Activated CD4-positive, CD25-positive, alpha-beta regulatory T cell (primary cell): ENCODE data around the gene UBE2L3.
"Not testable (repeated sequence)": the region's sequence is repeated elsewhere in the genome, so short reads cannot be mapped to it uniquely, and the experiment has no call there.

Experiments used
- DNase-seq, 4 experiments: peaks; one replicate each; lab custom pipeline; 2025; lab: John Stamatoyannopoulos, UW

UBE2L3 gene

DNA sequence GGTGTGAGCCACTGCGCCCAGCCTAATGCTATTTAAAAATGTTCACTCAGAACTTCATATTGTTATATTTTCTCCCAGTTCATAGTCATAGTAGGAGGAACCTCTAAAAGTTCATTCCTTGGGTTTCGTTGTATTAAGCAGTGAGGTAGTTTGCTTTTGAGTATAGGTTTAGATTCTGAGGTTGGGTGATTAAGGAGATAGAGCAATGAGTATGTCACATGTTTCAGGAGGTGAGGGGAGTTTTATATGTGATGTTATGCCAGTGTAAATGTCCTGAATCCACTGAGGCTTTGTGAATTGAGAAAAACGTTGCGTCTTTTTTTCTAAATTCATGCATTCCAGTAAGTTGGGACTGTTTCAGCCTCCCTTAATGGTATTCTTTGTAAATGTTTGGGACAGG is 4.2 kb downstream of the UBE2L3 start:
- DNase-seq = no peak

DNA sequence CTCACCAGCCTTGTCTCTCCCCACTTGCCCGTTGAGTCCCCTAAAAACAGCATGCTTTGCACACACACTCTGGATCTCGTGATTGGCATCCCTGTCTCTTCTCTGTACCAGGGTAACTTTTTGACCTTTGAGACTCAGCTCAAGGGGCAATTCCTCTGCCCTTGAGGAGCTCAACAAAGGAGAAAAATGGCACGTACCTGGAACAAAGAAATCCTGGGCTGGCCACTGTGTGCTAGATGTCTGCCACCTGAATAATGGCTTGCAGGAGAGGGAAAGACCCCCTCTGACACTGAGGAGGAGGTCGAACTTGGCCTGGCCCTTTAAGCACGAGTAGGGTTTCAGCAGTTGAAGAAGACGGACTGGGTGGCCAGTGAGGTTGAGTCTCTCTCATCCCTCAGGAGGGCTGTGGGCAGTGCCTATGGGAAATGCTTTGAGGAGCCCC is 5.8 kb downstream of the UBE2L3 start:
- DNase-seq = no peak

DNA sequence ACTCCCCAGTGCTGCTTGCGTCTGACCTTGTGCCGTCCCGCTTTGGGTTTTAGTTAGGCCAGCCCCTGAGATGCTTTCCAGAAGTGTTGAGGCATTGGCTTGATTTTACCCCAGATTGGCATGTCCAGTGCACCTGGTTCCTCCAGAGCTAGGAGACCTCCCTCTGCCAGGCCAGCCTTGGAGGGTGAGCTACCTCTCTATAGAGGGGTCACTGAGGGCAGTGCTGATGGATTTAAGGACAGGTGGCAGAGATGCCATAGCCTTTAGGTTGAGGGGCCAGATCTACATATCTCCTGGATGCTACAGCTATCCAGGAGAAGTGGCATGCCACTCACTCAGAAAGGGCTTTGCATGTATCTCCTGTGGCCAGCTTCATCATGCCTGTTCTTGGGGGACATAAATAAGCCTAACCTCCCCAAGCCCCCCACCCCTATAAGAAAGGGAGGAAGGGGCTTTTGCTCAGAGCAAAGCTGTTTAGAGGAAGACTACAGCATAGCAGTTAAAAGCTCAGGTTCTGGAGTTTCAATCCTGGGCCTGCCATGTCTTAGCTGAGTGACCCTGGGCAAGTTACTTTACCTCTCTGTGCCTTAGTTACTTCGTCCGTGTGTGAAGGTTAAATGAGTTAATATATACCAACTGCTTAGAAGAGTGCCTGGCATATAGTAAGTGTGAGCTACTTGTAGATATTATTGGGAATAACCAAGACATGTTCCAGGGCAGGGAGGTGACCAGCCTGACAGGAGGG is 6.4 kb downstream of the UBE2L3 start:
- DNase-seq = no peak

DNA sequence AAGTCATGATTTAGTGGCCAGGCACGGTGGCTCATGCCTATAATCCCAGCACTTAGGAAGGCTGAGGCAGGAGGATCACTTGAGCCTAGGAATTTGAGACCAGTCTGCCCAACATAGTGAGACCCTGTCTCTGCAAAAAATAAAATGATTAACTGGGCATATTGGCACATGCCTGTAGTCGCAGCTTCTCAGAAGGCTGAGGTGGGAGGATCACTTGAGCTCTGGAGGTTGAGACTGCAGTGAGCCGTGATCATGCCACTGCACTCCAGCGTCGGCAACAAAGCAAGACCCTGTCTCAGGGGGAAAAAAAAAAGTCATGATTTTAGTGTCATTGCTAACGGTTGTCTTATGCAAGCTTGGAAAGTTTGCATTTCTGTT is 11.9 kb downstream of the UBE2L3 start:
- no peak for DNase-seq

DNA sequence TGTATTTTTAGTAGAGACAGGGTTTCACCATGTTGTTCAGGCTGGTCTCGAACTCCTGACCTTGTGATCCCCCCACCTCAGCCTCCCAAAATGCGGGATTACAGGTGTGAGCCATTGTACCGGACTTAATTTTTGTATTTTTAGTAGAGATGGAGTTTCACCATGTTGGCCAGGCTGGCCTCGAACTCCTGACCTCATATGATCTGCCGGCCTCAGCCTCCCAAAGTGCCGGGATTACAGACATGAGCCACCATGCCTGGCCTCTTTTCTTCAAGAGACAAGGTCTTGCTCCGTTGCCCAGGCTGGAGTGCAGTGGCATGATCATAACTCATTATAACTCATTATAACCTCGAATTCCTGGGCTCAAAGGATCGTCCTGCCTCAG is 13.1 kb downstream of the UBE2L3 start:
- not testable (repeated sequence) for DNase-seq

DNA sequence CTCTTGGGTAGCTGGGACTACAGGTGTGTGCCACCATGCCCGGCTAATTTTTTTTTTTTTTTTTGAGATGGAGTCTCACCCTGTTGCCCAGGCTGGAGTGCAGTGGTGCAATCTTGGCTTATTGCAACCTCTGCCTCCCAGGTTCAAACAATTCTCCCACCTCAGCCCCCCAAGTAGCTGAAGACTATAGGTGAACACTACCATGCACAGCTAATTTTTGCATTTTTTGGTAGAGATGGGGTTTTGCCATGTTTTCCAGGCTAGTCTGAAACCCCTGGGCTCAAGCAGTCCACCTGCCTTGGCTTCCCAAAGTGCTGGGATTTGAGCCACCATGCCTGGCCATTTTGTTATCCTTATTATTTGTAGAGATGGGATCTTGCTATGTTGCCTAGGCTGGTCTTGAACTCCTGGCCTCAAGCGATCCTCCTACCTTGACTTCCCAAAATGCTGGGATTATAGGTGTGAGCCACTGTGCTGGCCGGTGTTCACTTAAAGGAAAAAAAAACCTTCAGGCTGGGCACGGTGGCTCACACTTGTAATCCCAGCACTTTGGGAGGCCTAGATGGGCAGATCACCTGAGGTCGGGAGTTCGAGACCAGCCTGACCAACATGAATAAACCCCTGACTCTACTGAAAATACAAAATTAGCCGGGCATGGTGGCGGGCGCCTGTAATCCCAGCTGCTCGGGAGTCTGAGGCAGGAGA is 13.6 kb downstream of the UBE2L3 start:
- DNase-seq = not testable (repeated sequence)

DNA sequence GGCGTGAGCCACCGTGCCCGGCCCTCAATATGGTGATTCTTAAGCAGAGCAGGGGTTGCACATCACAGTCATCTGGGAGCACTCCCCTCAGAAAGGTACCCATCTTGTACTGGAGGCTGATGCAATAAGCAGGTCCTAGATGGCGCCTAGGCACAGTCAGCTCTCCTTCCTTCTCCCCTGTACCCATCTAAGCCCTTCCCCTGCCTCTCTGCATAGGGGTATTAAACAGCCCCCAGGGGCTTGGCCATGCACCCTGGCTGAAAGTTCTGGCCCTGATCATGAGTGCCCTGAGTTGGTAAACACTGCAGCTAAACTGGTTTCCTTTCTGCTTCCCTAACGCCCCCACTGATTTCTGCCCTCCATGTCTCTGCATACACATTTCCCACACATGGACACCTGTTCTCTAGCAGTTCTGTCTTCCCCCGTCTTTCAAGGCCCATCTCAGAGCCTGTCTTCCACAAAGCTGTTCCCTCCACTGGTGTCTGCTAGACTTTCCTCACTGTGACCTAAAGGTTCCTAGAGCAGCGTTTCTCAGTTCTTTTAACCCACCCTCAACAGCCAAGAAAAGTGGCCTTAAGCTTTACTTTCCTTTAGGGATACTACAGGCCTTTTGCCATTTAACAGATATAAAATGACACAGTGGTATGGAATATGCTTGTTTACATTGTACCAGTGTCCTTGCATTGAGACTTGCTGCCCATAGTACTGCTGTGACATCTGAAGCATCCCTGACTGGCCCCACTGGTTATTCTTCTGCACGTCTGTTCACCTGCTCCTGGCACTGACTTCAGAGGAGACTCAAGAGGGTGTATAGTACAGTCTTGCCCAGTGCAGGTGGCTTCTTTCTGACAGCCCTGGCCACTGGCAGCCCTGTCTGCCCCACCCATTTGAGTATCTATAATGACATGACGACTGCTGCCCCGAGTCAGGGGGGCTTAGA is 15.6 kb downstream of the UBE2L3 start:
- DNase-seq = no peak

DNA sequence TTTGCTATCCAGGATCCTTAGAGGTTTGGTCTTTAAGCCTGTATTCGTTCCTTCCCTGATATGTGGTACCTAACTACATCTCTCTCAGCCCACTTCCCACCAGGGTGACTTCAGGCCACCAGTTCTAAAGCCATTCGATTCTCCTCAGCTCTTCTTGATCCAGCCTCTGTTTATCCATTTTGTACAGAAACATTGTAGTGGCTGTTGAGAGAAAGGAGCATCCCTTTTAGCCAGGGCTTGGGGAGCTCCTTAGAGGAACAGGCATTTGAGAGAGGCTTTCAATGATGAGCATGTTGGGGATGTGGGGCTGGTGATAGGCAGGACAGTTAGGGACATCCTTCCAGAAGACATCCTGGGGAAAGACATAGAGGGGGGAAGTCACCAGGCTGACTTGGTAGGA is 17.9 kb downstream of the UBE2L3 start:
- no peak for DNase-seq

DNA sequence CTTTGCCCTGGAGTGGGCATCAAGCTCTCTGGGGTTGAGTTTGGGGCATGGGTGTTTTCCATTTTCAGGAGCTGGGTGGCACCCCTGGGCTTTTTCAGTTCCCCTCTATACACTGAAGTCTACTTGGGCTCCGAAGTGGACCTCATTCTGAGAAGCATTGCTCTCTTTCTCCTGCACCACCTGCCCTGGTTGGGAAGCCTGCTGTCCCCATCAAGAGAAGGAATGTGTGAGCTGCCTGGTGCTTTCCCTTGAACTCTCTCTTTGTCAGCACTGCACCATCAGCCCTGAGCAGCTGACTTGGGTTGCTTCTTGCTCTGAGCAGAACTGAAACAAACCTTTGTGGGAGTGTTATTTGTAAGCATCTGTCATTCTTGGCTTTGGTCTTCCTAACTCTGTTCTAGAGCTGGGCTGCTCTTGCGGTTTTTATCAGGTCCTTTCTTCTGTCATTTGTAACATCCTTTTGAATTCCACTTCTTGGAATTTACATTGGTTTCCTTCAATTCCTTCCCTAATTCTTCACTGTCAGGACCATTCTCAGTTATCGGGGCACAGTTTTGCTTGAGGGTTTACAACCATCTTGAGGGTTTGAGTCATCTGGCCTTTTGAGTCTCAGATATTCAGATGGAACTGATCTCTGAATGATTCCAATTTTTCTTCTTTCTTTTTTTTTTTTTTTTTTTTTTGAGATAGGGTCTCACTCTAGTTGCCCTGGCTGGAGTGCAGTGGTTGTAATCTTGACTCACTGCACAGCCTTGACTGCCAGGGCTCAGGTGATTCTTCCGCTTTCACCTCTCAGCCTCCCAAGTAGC is 20.5 kb downstream of the UBE2L3 start:
- no peak for DNase-seq

DNA sequence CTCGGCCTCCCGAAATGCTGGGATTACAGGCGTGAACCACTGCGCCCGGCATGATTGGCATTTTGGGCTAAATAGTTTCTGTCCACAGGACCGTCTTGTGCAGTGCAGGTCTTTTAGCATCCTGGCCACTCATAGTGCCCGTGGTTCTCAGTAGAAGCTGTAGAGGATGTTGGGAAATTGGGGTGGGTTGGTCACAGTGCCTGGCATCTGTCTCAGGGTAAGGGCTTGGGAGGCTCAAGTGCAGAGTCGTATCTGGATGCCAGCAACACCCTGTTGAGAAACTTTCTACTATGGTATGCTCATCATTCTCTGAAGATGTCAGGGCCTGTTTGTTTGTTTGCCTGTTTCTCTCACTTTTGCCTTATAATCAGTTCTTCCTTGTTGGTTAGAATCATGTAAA is 21.9 kb downstream of the UBE2L3 start:
- no peak for DNase-seq

DNA sequence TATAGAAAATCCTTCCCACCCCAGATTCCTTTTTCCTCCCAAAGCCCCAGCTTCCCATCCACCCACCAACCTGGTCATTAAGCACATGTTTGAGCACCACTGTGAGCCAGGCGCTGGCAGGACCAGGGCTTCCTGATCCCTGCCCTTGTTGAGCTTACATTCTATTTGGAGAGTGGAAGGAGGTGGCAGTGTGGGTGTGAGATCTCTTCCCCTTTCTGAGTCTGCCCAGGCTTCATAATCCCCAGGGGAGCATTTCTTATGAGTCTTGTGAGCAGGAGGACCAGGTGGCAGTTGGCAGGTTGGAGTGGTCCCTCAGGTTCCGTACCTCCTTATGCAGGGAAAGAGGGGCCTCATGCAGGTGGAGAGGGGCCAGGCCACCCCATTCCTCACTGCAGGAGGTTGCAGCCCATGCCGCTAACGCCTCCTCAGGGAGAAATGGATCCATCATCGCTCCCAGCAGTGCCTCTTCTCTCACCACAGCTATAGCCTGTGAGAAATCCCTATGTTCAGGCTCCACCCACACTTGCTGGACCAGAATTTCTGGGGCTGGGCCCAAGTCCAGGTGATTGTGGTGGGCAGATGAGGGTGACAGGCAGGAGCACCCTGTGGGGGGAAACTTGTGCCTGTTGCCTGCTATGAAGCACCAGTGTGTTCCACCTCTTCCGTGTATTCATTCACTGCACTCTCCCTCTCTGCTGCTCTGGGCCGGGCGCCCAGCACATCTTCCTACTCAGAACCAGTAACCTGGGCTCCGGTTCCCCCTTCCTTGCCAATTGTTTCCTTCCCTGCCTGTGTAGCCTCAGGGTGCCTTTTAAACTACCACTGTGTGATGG is 23.5 kb downstream of the UBE2L3 start:
- no peak for DNase-seq

DNA sequence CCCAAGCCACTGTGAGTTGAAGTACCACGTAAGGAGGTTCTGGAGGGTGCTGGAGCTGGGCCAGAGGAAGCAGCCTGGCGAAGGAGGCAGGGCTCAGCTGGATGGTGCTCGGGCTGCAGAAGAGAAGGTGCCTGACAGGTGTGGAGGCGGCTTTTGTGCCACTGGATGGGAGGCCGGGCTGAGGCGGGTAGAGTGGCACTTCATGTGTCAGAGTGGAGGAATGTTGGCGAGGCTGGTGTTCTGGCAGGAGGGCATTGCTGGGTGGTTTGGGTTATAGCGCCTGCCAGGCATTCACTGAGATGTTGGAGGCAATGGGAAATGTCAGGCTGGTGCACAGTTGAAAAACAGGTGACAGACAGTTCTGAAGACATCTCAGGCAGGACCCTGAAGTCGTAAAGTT is 24.2 kb downstream of the UBE2L3 start:
- no peak for DNase-seq

DNA sequence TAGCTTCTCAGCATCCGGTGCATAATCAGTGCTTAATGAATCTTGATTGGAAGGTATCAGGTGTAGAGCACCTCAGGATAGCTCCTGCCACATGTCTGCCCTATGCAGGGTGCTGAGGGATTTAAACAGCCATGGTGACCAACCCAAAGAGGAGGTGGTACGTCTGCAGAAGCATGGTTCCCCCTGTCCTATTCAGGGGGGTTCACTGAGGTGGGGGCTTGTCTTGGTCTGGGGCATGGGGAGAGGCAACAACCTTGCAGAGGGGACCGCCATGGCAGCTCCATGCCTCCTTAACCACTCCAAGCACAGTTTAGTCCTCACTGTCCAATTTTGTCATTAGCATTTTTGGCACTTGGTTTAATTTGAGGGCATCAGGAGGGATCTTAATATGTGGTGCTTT is 24.9 kb downstream of the UBE2L3 start:
- no peak for DNase-seq

DNA sequence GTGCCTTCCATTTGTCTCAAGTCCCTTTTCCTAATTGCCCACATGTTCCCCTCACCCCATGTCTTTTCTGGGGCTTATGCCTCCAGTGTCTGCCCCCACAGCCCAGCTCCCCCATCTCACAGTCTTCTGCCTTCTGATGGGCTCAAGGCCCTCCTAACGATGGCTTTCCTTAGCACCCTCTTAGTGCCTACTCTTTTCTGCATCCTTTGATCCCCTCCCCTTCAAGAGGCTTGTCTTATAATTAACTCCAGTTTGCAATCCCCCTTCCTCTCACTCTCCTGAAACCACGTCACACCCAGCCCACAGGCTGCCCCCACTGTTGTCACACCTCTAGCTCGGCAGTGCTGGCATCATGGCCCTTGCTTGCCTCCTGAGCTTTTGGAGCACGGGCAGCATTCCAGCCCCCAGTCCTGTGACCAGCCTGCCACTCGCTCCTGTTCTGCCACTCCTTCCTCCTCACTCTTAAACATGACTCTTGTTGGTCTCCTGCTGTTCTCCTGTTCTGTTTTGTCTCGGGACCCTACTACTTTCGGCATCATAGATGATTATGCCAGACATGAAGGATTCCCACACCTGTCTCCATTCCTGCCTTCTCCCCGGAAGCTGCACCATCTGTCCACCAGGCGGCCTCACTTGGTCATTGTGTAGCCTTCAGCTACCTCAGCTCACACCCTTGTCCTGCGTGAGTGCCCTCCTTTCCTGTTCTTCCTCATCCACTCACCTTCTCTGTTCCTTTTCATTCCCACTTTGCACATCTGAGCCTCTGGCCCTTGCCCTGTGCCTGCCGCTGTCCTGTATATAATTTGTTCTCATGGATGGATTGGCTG is 26.1 kb downstream of the UBE2L3 start:
- no peak for DNase-seq

DNA sequence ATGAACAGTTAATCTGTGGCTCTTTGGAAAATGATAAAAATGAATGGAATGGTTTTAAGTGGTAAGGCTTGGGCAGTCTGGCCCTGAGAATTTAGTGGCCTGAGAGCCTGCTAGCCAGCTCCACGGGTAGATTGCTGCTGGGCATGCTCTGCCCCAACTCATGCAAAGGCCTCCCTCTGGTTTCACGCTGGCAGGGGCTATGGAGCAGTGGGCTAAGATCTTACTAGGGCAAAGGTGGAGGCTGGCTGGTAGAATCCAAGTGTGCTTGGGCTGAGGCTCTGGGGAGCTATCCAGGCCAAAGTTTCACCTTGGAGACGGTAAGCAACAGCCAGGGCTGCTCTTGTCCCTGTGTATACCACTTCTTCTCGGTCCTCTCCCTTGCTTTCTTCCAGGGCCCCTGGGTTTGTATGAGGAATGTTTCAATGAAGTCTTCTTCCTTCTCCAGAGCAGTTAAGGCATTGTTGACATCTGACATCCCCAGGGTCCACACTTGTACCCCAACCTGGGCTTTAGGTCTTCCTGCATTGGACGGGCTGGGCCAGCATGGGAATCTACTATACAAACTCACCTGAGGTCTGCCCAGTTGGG is 27.4 kb downstream of the UBE2L3 start:
- DNase-seq = no peak

DNA sequence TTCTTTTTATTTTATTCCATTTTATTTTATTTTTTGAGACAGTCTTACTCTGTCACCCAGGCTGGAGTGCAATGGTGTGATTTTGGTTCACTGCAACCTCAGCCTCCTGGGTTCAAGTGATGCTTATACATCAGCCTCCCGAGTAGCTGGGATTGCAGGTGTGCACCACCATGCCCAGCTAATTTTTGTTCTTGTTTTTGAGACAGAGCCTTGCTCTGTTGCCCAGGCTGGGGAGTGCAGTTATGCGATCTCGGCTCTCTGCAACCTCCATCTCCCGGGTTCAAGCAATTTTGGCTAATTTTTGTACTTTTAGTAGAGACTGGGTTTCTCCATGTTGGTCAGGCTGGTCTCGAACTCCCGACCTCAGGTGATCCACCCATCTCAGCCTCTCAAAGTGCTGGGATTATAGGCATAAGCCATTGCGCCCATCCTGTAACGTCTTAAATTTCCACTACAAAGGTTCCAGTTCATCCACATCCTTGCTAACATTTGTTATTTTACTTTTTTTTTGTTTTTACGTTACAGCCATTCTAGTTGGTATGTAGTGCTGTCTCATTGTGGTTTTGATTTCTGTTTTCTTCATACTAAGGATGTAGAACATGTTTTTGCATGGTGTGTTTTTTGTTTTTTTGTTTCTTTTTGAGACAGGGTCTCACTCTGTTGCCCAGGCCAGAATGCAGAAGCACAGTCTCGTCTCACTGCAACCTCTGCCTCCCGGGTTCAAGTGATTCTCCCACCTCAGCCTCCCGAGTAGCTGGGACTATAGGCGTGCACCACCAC is 29.0 kb downstream of the UBE2L3 start:
- not testable (repeated sequence) for DNase-seq

DNA sequence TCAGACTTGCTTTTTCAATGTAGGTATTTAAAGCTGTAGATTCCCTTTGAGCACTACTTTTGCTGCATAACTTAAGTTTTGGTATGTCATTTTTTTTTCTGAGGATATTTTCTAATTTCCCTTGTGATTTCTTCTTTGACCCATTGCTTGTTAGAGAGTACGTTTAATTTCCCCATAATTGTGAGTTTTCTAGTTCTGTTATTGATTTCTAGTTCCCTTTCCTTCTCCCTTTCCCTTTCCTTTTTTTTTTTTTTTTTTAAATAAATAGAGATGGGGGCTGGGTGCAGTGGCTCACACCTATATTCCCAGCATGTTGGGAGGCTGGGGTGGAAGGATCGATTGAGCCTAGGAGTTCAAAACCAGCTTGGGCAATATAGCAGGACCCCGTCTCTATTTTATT is 30.8 kb downstream of the UBE2L3 start:
- no peak for DNase-seq

DNA sequence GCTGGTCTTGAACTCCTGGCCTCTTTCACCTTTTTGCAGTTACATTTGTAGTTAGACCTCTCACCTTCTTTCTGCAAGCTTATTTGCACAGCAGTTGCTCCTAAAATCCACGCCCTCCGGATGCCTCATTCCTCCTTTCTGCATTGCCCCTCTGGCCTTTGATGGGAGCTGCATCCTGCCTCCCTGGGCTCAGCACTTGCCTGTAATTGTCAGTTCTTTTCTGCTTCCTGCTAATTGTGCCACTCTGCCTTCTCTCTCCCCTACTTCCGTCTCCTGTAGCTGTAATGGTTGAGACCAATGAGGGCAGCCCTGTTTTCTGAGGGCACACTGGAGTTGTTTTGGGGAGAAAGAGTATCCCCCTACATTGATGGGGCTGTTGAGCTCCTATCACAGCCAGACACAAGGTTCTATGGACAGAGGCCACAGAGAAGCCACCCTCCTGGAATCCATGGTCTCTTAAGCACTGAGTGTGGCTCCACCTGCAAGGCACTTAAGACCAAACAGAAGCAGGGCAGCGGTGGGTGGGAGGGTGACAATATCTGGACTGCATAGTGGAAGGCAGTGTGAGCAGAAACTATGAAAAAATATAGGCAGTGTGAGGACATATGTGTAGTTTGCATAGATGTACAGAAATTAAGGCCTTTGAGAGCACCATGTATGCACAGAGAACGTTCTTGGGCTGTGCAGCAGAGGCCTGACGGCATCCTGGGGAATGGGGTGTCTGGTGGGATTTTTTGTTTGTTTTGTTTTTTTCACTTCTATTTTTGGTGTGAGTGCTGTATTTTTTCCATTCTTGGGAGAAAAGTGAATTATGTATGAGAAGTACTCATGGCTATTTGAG is 31.8 kb downstream of the UBE2L3 start:
- DNase-seq = no peak
